ENCODE data around the gene GRM7.

GRCh38 chr3:7543294-7543880 is 682.5 kb downstream of the GRM7 start:
- TF ChIP-seq CTCF (IDR thresholded peaks at IDR 0.05) (peak in 1 of 4 experiments; percentile 5), POLR2AphosphoS5 (IDR thresholded peaks at IDR 0.05) (no peak)
